Measurements from ENCODE around the gene CDH13.

CDH13 gene

DNA sequence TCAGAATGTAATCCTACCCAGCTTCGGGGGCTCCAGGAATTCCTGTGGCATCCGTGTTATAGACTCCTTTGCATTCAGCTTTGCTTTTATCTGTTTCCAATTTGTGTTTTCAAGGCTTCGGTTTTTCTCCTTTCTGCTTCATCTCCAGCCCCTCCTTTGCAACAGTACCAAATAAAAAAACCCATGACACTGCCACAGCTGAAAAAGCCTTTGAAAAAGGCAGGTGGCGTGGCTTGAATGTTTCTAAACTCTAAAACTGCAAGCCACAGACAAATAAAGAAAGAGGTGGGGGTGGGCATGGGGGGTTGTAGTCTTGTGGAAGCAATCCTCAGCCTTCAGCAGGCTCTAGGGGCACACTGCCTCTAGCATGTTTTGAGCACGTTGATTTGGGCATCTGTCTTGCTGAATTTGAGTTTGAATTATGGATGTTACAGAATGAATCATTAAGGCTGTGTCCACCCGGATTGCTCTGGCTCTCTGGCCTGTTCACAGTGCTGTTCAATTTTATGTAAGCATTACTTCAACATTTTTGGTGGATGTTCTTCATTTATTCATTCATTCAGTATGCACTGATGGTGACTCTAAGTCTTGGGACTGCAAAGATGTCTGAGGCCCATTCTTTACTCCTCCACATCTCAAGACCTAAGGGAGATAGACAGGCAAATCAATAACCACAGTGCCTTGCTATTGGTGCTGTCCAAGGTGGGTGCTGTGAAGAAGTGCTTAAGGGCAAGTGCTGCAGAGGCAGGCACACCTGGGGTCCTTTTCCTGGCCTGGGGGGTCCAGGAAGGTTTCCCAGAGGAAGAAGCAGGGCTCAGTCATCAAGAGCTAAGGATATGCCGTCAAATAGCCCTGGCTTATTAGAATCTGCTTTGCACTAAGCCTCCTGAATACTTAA, 77.4 kb downstream of the CDH13 start:
- DNase-seq: no peak
- H3K4me3 ChIP-seq: no peak overlapping the region
- intact Hi-C loops (cut with DNase I; ENCODE audit: low total_unique reads): loop anchor here (5.0 kb wide), 1 partner anchor 77 kb away; the partner anchor contains the start of gene CDH13
- no peaks in the 10 kb centered on the region for H3K36me3 ChIP-seq
- H3K27me3 ChIP-seq: no peaks in the 10 kb centered on the region
- TF ChIP-seq, protein P1, sequence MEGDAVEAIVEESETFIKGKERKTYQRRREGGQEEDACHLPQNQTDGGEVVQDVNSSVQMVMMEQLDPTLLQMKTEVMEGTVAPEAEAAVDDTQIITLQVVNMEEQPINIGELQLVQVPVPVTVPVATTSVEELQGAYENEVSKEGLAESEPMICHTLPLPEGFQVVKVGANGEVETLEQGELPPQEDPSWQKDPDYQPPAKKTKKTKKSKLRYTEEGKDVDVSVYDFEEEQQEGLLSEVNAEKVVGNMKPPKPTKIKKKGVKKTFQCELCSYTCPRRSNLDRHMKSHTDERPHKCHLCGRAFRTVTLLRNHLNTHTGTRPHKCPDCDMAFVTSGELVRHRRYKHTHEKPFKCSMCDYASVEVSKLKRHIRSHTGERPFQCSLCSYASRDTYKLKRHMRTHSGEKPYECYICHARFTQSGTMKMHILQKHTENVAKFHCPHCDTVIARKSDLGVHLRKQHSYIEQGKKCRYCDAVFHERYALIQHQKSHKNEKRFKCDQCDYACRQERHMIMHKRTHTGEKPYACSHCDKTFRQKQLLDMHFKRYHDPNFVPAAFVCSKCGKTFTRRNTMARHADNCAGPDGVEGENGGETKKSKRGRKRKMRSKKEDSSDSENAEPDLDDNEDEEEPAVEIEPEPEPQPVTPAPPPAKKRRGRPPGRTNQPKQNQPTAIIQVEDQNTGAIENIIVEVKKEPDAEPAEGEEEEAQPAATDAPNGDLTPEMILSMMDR (IDR thresholded peaks at IDR 0.05): no peak
- no peaks in the 10 kb centered on the region for H3K9me3 ChIP-seq
- peaks cover 0 to 29% (median 25%) of the 10 kb centered on the region in 4 donors for H3K4me1 ChIP-seq
- no peak overlapping the region for H3K27ac ChIP-seq

DNA sequence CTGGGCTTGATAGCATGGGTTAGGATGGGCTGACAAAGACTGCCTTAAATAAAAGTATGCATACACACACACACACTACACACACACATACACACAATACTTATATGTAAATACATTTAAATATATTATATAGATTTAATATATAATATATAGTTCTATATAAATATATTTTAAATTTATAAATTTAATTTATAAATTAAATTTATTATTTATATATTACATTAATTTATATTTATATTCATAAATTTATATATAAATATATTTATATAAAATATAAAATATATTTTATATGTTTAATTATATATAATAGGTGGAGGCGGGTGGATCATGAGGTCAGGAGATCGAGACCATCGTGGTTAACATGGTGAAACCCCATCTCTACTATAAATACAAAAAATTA, 83.2 kb downstream of the CDH13 start:
- Histone ChIP-seq H3K4me3 (no peak overlapping the region), H3K36me3 (no peaks in the 10 kb centered on the region), H3K9me3 (no peaks in the 10 kb centered on the region), H3K27ac (no peak overlapping the region), H3K27me3 (no peaks in the 10 kb centered on the region), H3K4me1 (peaks cover 0 to under 1% (median 0%) of the 10 kb centered on the region in 4 donors)
- TF ChIP-seq, protein P1 (IDR thresholded peaks at IDR 0.05): no peak
- intact Hi-C loops (cut with DNase I; ENCODE audit: low total_unique reads): no loop called here
- no peak for DNase-seq

DNA sequence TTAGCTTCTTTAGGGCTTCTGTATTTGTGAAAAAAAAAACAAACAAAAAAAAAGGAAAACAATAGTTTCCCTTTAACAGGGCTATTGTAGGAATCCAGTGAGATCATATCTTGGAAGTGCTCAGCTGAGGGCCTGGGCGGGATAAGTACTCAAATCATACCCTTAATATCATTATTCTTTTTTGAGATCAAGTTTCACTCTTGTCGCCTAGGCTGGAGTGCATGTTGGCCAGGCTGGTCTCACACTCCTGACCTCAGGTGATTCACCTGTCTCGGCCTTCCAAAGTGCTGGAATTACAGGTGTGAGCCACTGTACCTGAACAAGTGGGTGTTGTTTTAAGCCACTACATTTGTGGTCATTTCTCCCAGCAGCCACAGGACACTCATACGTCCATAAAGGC, 87.0 kb downstream of the CDH13 start:
- Histone ChIP-seq H3K27me3 (no peaks in the 10 kb centered on the region), H3K4me3 (no peak overlapping the region), H3K36me3 (no peaks in the 10 kb centered on the region), H3K27ac (no peak overlapping the region), H3K4me1 (peaks cover 0 to 19% (median 6%) of the 10 kb centered on the region in 4 donors), H3K9me3 (no peaks in the 10 kb centered on the region)
- intact Hi-C loops (cut with DNase I; ENCODE audit: low total_unique reads): no loop called here
- no peak for DNase-seq
- TF ChIP-seq, protein P1 (IDR thresholded peaks at IDR 0.05): no peak

GRCh38 chr16:82715160-82715559, 88.4 kb downstream of the CDH13 start:
- H3K9me3 ChIP-seq: no peaks in the 10 kb centered on the region
- H3K4me1 ChIP-seq: peaks cover 0 to 19% (median 6%) of the 10 kb centered on the region in 4 donors
- H3K27ac ChIP-seq: no peak overlapping the region
- H3K4me3 ChIP-seq: no peak overlapping the region
- TF ChIP-seq, protein P1 (IDR thresholded peaks at IDR 0.05): no peak
- H3K27me3 ChIP-seq: no peaks in the 10 kb centered on the region
- intact Hi-C loops (cut with DNase I; ENCODE audit: low total_unique reads): no loop called here
- H3K36me3 ChIP-seq: no peaks in the 10 kb centered on the region
- DNase-seq: no peak

GRCh38 chr16:82715833-82716232, 89.1 kb downstream of the CDH13 start:
- H3K27me3 ChIP-seq: no peaks in the 10 kb centered on the region
- H3K4me3 ChIP-seq: no peak overlapping the region
- no peaks in the 10 kb centered on the region for H3K36me3 ChIP-seq
- intact Hi-C loops (cut with DNase I; ENCODE audit: low total_unique reads): no loop called here
- peaks cover 0 to 19% (median 6%) of the 10 kb centered on the region in 4 donors for H3K4me1 ChIP-seq
- H3K9me3 ChIP-seq: no peaks in the 10 kb centered on the region
- no peak for DNase-seq
- no peak overlapping the region for H3K27ac ChIP-seq
- TF ChIP-seq, protein P1 (IDR thresholded peaks at IDR 0.05): no peak

Data from tibial artery (tissue), 4 donors.